BLaER1 (cell line): ENCODE results near the gene SMAD7.
A peak's percentile ranks its signal among the peaks of the same experiment; 100 is the strongest.

Source experiments
- H3K27ac ChIP-seq: shearing (Covaris generic); formaldehyde crosslinking; 2 replicates; pipeline ENCODE4 v1.8.1; 2022
- H3K27me3 ChIP-seq: shearing (Covaris generic); formaldehyde crosslinking; 2 replicates; pipeline ENCODE4 v1.8.1; 2022
- H3K36me3 ChIP-seq: shearing (Covaris generic); formaldehyde crosslinking; 2 replicates; pipeline ENCODE4 v1.8.1; 2022
- H3K4me1 ChIP-seq: shearing (Covaris generic); formaldehyde crosslinking; 2 replicates; pipeline ENCODE4 v1.8.1; 2022
- H3K4me2 ChIP-seq: shearing (Covaris generic); formaldehyde crosslinking; 2 replicates; pipeline ENCODE4 v1.8.1; 2022
- H3K4me3 ChIP-seq: shearing (Covaris generic); formaldehyde crosslinking; 2 replicates; pipeline ENCODE4 v1.8.1; 2022
- H3K9ac ChIP-seq: shearing (Covaris generic); formaldehyde crosslinking; 2 replicates; pipeline ENCODE4 v1.8.1; 2022
- H3K9me3 ChIP-seq: shearing (Covaris generic); formaldehyde crosslinking; 2 replicates; pipeline ENCODE4 v1.8.1; 2022
- H4K20me1 ChIP-seq: shearing (Covaris generic); formaldehyde crosslinking; 2 replicates; pipeline ENCODE4 v1.8.1; 2022
- Cebpa-rat ChIP-seq: shearing (Covaris generic); IDR thresholded peaks from 2 replicates; pipeline ENCODE4 v1.8.1; 2022

The SMAD7 gene

DNA sequence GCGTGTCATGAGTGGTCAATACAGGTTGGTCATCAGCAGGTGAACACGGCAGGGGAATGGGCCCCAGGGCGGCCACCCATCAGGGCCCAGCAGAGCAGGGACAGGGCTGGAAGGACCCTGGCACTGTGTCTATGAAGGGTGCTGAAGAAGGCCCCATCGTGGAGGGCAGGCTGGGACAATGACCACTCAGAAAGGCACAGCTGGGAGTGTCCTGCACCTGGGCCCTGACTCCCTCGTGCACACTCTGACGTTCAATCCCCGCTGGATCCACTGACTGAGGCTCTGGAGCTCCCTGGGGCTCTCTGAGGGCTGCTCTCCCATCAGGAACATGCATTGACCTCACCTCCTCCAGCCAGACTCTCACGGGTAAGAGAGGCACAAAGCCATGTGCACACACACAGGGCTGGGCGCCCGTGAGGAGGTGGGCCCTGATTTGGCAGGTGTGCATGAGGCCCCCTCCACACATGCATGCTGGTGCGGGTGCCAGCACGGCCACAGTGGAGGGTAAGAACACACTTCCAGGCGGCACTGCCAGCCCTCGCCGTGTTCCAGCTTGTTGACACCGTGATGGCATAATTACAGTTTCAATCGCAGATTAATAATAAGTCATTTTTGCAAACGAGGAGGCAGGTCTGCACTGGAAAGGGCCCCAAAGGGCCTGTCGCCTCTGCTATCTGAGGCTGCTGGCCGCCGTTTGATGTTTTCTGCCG, 58.5 kb downstream of the SMAD7 start:
- Histone ChIP-seq H3K9me3 (no peaks in the 10 kb centered on the region), H3K36me3 (no peaks in the 10 kb centered on the region), H3K27ac (no peak overlapping the region), H3K27me3 (no peaks in the 10 kb centered on the region), H3K4me3 (no peak overlapping the region), H3K4me1 (peaks cover 72% of the 10 kb centered on the region), H4K20me1 (no peaks in the 10 kb centered on the region), H3K9ac (no peak overlapping the region), H3K4me2 (peak overlapping the region; percentile 48; the same call in 1 of the 2 replicates)
- TF ChIP-seq Cebpa-rat: no peak

DNA sequence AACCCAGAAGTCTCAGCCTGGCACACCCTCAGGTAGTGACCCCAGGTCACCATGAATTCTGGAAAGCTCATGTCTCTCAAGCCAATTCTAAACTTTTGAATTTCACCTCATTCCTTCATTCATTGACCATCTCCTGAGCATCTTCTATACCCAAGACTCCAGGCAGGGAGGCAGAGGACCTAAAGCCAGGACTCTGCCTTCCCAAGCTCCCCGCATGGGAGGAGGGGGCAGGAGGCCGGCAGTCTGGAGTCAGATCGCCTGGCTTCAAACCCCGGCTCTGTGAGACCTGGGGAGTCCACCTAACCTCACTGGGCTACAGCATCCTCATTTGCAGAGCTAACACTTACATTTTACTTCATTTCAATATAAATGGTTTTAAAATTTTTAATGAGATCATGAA, 59.0 kb downstream of the SMAD7 start:
- TF ChIP-seq Cebpa-rat: no peak
- H3K4me3 ChIP-seq: no peak overlapping the region
- H3K9ac ChIP-seq: no peak overlapping the region
- no peaks in the 10 kb centered on the region for H3K9me3 ChIP-seq
- H4K20me1 ChIP-seq: no peaks in the 10 kb centered on the region
- no peaks in the 10 kb centered on the region for H3K36me3 ChIP-seq
- H3K4me1 ChIP-seq: peaks cover 69% of the 10 kb centered on the region
- H3K27ac ChIP-seq: no peak overlapping the region
- H3K4me2 ChIP-seq: no peak overlapping the region
- no peaks in the 10 kb centered on the region for H3K27me3 ChIP-seq

DNA sequence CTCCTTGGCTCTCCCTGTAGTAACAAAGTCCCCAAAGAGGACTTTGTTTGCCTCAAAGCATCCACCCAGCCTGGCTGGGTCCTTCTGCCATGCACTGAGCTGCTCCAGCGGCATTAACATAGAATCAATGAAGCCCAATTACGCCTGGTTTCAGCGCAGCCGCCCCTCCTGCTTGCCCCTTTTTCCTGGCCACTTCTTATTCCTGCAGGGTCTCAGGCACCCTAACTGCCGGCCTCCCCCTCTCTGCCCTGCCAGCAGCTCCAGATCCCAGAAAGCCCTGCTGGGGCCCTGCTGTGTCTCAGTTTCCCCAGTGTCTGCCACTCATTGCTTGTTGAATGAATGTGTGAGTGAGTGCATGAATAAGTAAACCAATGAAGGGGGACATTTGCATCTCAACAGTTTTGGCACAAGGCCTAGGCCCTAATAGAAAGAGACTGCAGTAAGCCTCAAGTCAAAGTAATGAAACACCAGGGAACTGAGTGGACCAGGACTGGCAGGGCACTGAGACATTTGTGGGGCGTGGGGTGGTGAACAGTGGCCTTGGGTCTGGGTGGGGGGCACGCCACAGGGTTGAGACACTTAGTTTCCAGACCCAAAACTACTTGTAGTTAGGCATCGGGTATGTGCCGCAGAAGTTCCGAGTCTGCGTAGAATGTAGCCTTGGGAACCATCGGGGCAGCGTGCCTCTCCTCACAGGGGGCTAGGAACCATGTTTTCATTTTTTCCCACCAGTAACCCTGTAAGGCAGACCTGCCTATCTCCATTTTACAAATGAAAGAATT, 60.6 kb downstream of the SMAD7 start:
- no peaks in the 10 kb centered on the region for H3K27me3 ChIP-seq
- H3K4me2 ChIP-seq: no peak overlapping the region; the same call in 1 of the 2 replicates
- peaks cover 58% of the 10 kb centered on the region for H3K4me1 ChIP-seq
- H3K36me3 ChIP-seq: no peaks in the 10 kb centered on the region
- no peak overlapping the region for H3K9ac ChIP-seq
- no peaks in the 10 kb centered on the region for H3K9me3 ChIP-seq
- no peak overlapping the region for H3K27ac ChIP-seq
- H3K4me3 ChIP-seq: no peak overlapping the region
- H4K20me1 ChIP-seq: no peaks in the 10 kb centered on the region
- no peak for TF ChIP-seq Cebpa-rat

DNA sequence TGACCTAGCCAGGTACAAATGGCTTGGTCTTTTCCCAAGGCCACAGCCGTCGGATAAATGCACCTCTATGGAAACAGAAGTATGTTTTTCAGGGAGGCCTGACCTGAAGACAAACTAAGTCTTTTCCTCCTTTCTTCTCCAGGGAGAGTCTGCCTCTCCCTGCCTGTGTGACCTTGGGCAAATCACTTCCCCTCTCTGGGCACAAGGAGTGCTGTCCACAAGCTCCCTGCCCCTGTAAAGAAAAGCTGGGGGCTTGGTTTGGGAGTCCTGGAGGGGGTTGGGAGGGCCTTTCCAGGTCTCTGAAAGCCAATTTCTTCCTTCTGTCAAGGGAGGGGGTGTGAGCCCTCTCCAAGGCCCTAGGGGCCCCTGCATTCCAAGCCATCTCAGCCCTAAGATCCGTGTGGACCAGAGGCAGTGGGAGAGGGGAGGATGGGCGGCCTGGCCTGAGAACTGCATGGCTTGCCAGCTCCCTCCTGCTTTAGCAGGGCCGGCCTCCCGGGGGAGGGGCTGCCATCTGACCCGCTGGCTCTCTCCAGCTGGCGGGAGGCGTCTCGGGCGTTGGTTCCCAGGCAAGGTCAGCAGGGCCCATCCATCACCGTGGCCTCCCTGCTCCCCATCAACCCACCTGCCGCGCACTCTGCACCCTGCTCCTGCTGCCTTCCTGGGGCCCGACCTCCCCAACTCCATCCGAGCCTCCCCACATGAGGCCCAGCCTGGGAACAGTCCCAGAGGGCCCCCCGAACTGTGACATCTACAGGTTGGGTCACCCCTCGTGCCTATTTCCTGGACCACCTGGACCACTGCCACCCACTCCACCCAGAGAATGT, 61.4 kb downstream of the SMAD7 start:
- Histone ChIP-seq H3K9ac (no peak overlapping the region), H3K9me3 (no peaks in the 10 kb centered on the region), H3K27me3 (no peaks in the 10 kb centered on the region), H3K36me3 (no peaks in the 10 kb centered on the region), H3K4me1 (peaks cover 58% of the 10 kb centered on the region), H3K4me2 (peak overlapping the region; percentile 11; the same call in 1 of the 2 replicates), H3K4me3 (no peak overlapping the region), H4K20me1 (no peaks in the 10 kb centered on the region), H3K27ac (0 out of 2 replicates have a peak overlapping the region, but pooled peaks have one; percentile 8)
- no peak for TF ChIP-seq Cebpa-rat

DNA sequence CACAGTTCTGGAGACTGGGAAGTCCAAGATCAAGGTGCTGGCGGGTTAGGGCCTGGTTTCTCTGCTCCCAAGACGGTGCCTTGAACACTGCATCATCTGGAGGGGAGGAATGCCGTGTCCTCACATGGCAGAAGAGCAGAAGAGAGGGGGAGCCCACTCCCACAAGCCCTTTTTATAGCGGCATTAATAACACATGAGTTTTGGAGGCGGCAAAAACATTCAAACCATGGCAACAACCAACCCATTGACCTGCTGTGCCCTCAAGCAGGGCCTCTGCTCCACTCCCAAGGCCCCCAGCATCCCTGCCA, 62.0 kb downstream of the SMAD7 start:
- Histone ChIP-seq H3K4me1 (peaks cover 55% of the 10 kb centered on the region), H3K27me3 (no peaks in the 10 kb centered on the region), H4K20me1 (no peaks in the 10 kb centered on the region), H3K9me3 (no peaks in the 10 kb centered on the region), H3K4me2 (no peak overlapping the region), H3K9ac (no peak overlapping the region), H3K4me3 (no peak overlapping the region), H3K36me3 (no peaks in the 10 kb centered on the region), H3K27ac (no peak overlapping the region)
- TF ChIP-seq Cebpa-rat: no peak

DNA sequence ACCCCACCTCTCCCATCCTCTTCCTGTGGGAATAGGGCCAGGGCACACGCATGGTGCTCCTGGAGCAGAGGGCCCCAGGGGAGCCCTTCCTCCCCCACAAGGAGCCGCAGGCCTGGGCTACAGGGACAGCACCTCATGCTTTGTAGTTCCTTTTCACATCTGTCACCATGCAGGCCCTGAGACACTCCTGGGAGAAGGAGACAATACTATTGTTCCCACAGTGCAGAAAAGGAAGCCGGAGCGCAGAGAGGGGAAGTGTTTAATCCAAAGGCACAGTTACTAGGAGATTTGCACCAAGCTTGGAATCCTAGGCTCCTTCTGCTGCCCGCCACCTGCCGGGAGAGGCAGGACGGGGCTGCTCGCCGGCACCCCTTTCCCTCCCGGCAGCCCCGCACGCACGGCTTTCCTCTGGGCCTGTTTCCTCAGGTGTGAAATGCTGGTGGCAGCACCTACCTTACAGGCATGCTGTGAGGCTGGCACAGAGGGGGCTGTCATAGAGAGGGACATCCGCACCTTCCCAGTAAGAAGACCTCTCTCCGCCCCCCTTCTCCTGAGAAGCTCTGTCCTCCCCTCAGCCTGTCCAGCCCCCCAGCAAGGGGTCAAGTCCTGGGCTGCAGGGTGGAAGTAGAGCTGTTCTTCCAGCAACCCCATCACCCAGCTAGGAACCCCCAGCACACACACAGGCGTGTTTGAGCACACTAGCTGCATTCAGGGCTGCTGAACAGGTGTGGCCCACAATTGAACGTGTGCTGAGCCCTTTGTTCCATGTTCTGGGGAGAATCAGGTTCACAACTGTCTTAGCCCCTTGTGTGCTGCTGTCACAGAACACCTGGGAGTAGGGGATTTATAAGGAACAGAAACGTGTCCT, 62.6 kb downstream of the SMAD7 start:
- Histone ChIP-seq H3K4me1 (peaks cover 49% of the 10 kb centered on the region), H3K4me2 (peak overlapping the region; percentile 51), H3K4me3 (no peak overlapping the region), H3K36me3 (no peaks in the 10 kb centered on the region), H3K9me3 (no peaks in the 10 kb centered on the region), H3K27me3 (no peaks in the 10 kb centered on the region), H3K9ac (no peak overlapping the region), H4K20me1 (no peaks in the 10 kb centered on the region), H3K27ac (no peak overlapping the region)
- no peak for TF ChIP-seq Cebpa-rat

DNA sequence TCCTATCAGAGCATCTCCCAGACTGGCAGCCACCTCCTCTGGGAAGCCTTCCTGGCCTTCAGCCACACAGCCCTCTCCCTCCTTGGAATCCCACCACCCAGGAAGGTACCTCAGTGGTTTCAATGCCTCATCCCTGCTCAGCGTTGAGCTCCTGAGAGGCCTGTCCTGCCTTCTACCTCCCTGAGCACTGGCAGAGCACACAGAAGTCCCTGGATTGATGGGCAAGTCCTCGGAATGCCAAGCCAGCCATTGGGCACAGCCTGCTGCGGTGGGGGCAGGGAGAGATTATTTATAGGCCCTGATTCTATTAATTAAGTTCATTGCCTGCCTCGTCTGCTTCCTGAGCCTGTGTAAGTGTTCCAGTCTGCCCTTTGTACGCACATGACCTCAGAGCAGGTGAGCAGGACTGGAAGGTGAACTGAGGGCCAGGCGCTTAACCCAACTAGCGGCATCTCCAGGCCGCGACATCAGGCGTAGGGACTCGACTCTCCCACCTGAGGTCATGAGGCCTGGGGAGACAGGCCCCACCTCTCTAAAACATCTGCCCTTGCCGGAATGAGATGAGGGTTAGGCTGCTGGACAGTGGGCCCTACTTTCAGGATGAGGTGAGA, 63.4 kb downstream of the SMAD7 start:
- no peak for TF ChIP-seq Cebpa-rat
- Histone ChIP-seq H3K27me3 (no peaks in the 10 kb centered on the region), H3K9me3 (no peaks in the 10 kb centered on the region), H3K4me2 (peak overlapping the region; percentile 51), H3K9ac (no peak overlapping the region), H3K27ac (no peak overlapping the region), H4K20me1 (no peaks in the 10 kb centered on the region), H3K36me3 (no peaks in the 10 kb centered on the region), H3K4me3 (no peak overlapping the region), H3K4me1 (peaks cover 41% of the 10 kb centered on the region)

DNA sequence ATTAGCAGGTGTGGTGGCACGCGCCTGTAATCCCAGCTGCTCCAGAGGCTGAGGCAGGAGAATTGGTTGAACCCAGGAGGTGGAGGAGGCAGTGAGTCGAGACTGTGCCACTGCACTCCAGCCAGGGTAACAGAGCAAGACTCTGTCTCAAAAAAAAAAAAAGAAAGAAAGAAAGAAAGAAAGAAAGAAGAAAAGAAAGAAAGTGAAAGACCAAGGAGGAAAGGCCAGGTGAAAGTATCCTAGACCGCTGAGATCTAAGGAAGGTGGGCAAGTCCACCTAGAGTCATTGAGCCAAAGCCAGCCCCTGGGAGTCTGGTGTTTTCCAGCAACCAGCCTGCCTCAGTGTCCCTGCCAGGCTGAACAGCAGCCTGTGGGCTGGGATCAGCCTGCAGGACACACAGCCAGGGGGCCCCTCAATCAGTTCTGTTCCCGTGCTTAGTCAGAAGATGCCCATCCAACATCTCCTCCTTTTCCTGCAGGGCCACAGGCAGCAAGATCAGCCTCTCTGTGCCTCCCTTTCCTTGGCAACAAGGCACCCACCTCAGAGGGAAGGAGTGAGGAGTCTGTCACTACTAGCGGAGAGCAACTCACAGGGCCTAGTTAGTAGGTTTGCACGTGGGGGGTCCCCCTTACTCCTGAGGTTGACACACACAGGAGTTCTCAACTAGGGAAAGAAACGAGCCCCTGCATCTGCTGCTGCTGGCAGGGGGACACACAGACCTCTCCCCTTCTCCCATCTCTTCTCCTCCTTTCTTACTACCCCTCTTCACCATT, 64.1 kb downstream of the SMAD7 start:
- Histone ChIP-seq H3K4me3 (no peak overlapping the region), H3K27me3 (no peaks in the 10 kb centered on the region), H3K4me1 (peaks cover 37% of the 10 kb centered on the region), H3K9ac (no peak overlapping the region), H4K20me1 (no peaks in the 10 kb centered on the region), H3K4me2 (no peak overlapping the region), H3K9me3 (no peaks in the 10 kb centered on the region), H3K27ac (no peak overlapping the region), H3K36me3 (no peaks in the 10 kb centered on the region)
- no peak for TF ChIP-seq Cebpa-rat
